MM.1S (cell line): Measurements from ENCODE around the gene PPP4C.
"Not testable (repeated sequence)": the region's sequence is repeated elsewhere in the genome, so short reads cannot be mapped to it uniquely, and the experiment has no call there.

Source experiments
- DNase-seq: peaks from one replicate; pipeline ENCODE4 v3.0.0-alpha.2; 2015
- H2AFZ ChIP-seq: fragments of 300-600 bp; sonication (generic); 2 replicates; pipeline ENCODE4 v1.6.0; 2016; ENCODE audit warnings: antibody characterized with exemption, low read length
- H3F3A ChIP-seq: fragments of 300-600 bp; sonication (generic); 2 replicates; pipeline ENCODE4 v1.6.1; 2016; ENCODE audit warnings: mild to moderate bottlenecking, antibody characterized with exemption, low read length, moderate library complexity, mixed read lengths; ENCODE audit not compliant: insufficient read depth
- H3K27ac ChIP-seq: fragments of 300-600 bp; sonication (generic); 2 replicates; pipeline ENCODE4 v1.5.1; 2016; ENCODE audit warnings: mild to moderate bottlenecking, low read length
- H3K27me3 ChIP-seq: fragments of 300-600 bp; sonication (generic); replicated peaks from 2 replicates; pipeline ENCODE4 v1.6.0; 2016; ENCODE audit warnings: low read length; ENCODE audit not compliant: insufficient read depth
- H3K36me3 ChIP-seq: fragments of 300-600 bp; sonication (generic); replicated peaks from 2 replicates; pipeline ENCODE4 v1.6.1; 2016; ENCODE audit warnings: mild to moderate bottlenecking, low read length, mixed read lengths; ENCODE audit not compliant: insufficient read depth
- H3K4me1 ChIP-seq: fragments of 300-600 bp; sonication (generic); 2 replicates; pipeline ENCODE4 v1.6.1; 2016; ENCODE audit warnings: low read length, mixed read lengths
- H3K4me2 ChIP-seq: fragments of 300-600 bp; sonication (generic); 2 replicates; pipeline ENCODE4 v1.6.0; 2016; ENCODE audit warnings: low read depth, low read length
- H3K4me3 ChIP-seq: fragments of 300-600 bp; sonication (generic); 2 replicates; pipeline ENCODE4 v1.5.1; 2016; ENCODE audit warnings: low read length, mixed read lengths
- H3K79me2 ChIP-seq: fragments of 300-600 bp; sonication (generic); 2 replicates; pipeline ENCODE4 v1.6.1; 2016; ENCODE audit warnings: mixed run types, low read length, mixed read lengths
- H3K9ac ChIP-seq: fragments of 300-600 bp; sonication (generic); 2 replicates; pipeline ENCODE4 v1.6.1; 2016; ENCODE audit warnings: low read length, mixed read lengths
- H3K9me2 ChIP-seq: fragments of 300-600 bp; sonication (generic); replicated peaks from 2 replicates; pipeline ENCODE4 v1.6.1; 2016; ENCODE audit warnings: mild to moderate bottlenecking, low read length, mixed read lengths; ENCODE audit not compliant: insufficient read depth
- H3K9me3 ChIP-seq: fragments of 300-600 bp; sonication (generic); replicated peaks from 2 replicates; pipeline ENCODE4 v1.6.1; 2016; ENCODE audit warnings: mild to moderate bottlenecking, low read length, mixed read lengths; ENCODE audit not compliant: insufficient read depth
- H4K20me1 ChIP-seq: fragments of 300-600 bp; sonication (generic); 2 replicates; pipeline ENCODE4 v1.6.1; 2016; ENCODE audit warnings: mild to moderate bottlenecking, low read length, moderate library complexity, mixed read lengths; ENCODE audit not compliant: insufficient read depth
- EZH2 ChIP-seq: fragments of 300-600 bp; sonication (generic); optimal IDR thresholded peaks from 2 replicates; pipeline ENCODE3; 2017; ENCODE audit warnings: low read depth, mild to moderate bottlenecking, antibody characterized with exemption, low read length, mixed read lengths
- EZH2phosphoT487 ChIP-seq: fragments of 300-600 bp; sonication (generic); IDR thresholded peaks from 2 replicates; pipeline ENCODE4 v1.6.1; 2018; ENCODE audit warnings: antibody characterized with exemption, low read length
- TF ChIP-seq, protein P1 (sequence below): fragments of 300-600 bp; sonication (generic); IDR thresholded peaks from 2 replicates; pipeline ENCODE4 v1.5.1; 2016; ENCODE audit warnings: antibody characterized with exemption, low read length, mixed read lengths

Gene PPP4C

GRCh38 chr16:30040221-30040620 lies 35.6 kb upstream of the PPP4C start:
- H3K27me3 ChIP-seq, result no peaks in the 10 kb centered on the region
- no peaks in the 10 kb centered on the region for H3F3A ChIP-seq
- DNase-seq, result no peak
- no peak overlapping the region for H3K9ac ChIP-seq
- H3K9me3 ChIP-seq, result no peaks in the 10 kb centered on the region
- TF ChIP-seq, protein P1, sequence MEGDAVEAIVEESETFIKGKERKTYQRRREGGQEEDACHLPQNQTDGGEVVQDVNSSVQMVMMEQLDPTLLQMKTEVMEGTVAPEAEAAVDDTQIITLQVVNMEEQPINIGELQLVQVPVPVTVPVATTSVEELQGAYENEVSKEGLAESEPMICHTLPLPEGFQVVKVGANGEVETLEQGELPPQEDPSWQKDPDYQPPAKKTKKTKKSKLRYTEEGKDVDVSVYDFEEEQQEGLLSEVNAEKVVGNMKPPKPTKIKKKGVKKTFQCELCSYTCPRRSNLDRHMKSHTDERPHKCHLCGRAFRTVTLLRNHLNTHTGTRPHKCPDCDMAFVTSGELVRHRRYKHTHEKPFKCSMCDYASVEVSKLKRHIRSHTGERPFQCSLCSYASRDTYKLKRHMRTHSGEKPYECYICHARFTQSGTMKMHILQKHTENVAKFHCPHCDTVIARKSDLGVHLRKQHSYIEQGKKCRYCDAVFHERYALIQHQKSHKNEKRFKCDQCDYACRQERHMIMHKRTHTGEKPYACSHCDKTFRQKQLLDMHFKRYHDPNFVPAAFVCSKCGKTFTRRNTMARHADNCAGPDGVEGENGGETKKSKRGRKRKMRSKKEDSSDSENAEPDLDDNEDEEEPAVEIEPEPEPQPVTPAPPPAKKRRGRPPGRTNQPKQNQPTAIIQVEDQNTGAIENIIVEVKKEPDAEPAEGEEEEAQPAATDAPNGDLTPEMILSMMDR, result no peak
- TF ChIP-seq EZH2 (no peak), EZH2phosphoT487 (no peak)
- no peaks in the 10 kb centered on the region for H3K36me3 ChIP-seq
- H2AFZ ChIP-seq, result no peak overlapping the region
- H4K20me1 ChIP-seq, result no peaks in the 10 kb centered on the region
- H3K9me2 ChIP-seq, result no peaks in the 10 kb centered on the region
- no peaks in the 10 kb centered on the region for H3K79me2 ChIP-seq
- H3K4me3 ChIP-seq, result no peak overlapping the region
- H3K4me2 ChIP-seq, result no peak overlapping the region
- no peak overlapping the region for H3K27ac ChIP-seq
- H3K4me1 ChIP-seq, result no peaks in the 10 kb centered on the region

DNA sequence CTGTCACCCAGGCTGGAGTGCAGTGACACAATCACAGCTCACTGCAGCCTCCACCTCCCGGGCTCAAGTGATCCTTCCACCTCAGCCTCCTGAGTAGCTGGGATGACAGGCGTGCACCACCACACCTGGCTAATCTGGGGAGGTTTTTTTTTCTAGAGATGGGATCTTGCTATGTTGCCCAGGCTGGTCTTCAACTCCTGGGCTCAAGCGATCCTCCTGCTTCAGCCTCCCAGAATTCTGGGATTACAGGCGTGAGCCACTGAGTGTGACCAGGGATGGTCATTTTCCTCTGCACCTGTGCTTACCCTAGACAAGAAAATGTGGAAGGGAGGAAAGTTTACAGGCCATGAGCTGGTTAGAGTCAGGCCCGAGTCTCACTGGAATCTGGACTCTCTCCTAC lies 35.1 kb upstream of the PPP4C start:
- H3K79me2 ChIP-seq, DNase-seq, H4K20me1 ChIP-seq, H2AFZ ChIP-seq, H3K4me2 ChIP-seq, H3K4me3 ChIP-seq, H3K9me3 ChIP-seq, H3K9me2 ChIP-seq, H3K27me3 ChIP-seq, H3K27ac ChIP-seq, H3K4me1 ChIP-seq, H3K9ac ChIP-seq, H3K36me3 ChIP-seq, H3F3A ChIP-seq: not testable (repeated sequence)

- Histone ChIP-seq H3K27me3 (no peaks in the 10 kb centered on the region), H4K20me1 (no peaks in the 10 kb centered on the region), H3K9me3 (no peaks in the 10 kb centered on the region), H3K4me3 (no peak overlapping the region), H3K4me1 (no peaks in the 10 kb centered on the region), H3K27ac (no peak overlapping the region), H2AFZ (no peak overlapping the region), H3K9me2 (no peaks in the 10 kb centered on the region), H3K36me3 (no peaks in the 10 kb centered on the region), H3K79me2 (no peaks in the 10 kb centered on the region), H3K4me2 (no peak overlapping the region), H3K9ac (no peak overlapping the region), H3F3A (no peaks in the 10 kb centered on the region)
- DNase-seq, result peak; percentile 49
- no peak for TF ChIP-seq EZH2
- TF ChIP-seq, protein P1, result peak; percentile 32
- no peak for TF ChIP-seq EZH2phosphoT487
Measured at GRCh38 chr16:30041841-30042240, 34.0 kb upstream of the PPP4C start.

DNA sequence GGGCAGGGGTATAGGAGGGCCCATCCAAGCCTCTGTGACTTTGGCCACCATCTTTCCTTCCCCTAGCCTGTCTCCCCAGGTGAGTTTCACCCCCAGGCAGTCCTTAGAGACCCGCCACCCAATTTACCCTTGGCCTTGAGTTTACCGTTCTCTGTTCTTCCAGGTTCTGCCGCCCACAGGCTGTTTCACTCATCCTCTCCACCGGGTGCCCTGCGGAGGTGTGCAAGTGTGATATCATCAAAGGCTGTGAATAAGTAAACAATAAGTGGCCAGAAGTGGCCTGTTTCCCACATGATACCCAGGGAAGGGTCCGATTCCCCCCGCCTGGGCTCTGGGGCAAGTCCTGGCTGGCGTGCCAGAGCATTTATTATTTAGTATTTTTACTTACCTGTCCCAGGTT lies 29.6 kb upstream of the PPP4C start:
- no peaks in the 10 kb centered on the region for H4K20me1 ChIP-seq
- no peaks in the 10 kb centered on the region for H3K9me3 ChIP-seq
- no peaks in the 10 kb centered on the region for H3K79me2 ChIP-seq
- no peaks in the 10 kb centered on the region for H3K27me3 ChIP-seq
- no peak overlapping the region for H3K27ac ChIP-seq
- no peak overlapping the region for H2AFZ ChIP-seq
- TF ChIP-seq EZH2 (no peak), EZH2phosphoT487 (no peak)
- TF ChIP-seq, protein P1, result no peak
- no peak overlapping the region for H3K4me2 ChIP-seq
- no peaks in the 10 kb centered on the region for H3F3A ChIP-seq
- no peak for DNase-seq
- no peaks in the 10 kb centered on the region for H3K4me1 ChIP-seq
- no peaks in the 10 kb centered on the region for H3K36me3 ChIP-seq
- H3K9ac ChIP-seq, result no peak overlapping the region
- no peak overlapping the region for H3K4me3 ChIP-seq
- H3K9me2 ChIP-seq, result no peaks in the 10 kb centered on the region
